Measurements from ENCODE around the gene MVB12B.

The MVB12B gene

GRCh38 chr9:126456441-126457174, 130.0 kb downstream of the MVB12B start:
- no peak for TF ChIP-seq FOXP2 (optimal IDR thresholded peaks at IDR 0.05; ENCODE audit: borderline replicate concordance, extremely low read depth, extremely low read length, insufficient read depth)
- no peak for TF ChIP-seq REST (IDR thresholded peaks at IDR 0.05; ENCODE audit: insufficient read depth in 1 of 2, low read depth in 2 of 2, low read length in 2 of 2)
- no peak for TF ChIP-seq SIN3A (IDR thresholded peaks at IDR 0.05; ENCODE audit: borderline replicate concordance, insufficient read depth, low read length)
- no peak for TF ChIP-seq POLR2AphosphoS5 (IDR thresholded peaks at IDR 0.05; ENCODE audit: low read depth, low read length)
- no peak for TF ChIP-seq TAF1 (IDR thresholded peaks at IDR 0.05; ENCODE audit: borderline replicate concordance, insufficient read depth, low read length)

- TF ChIP-seq FOXP2 (optimal IDR thresholded peaks at IDR 0.05; ENCODE audit: borderline replicate concordance, extremely low read depth, extremely low read length, insufficient read depth) (no peak), TAF1 (IDR thresholded peaks at IDR 0.05; ENCODE audit: borderline replicate concordance, insufficient read depth, low read length) (no peak), REST (IDR thresholded peaks at IDR 0.05; ENCODE audit: insufficient read depth in 1 of 2, low read depth in 2 of 2, low read length in 2 of 2) (no peak), SIN3A (IDR thresholded peaks at IDR 0.05; ENCODE audit: borderline replicate concordance, insufficient read depth, low read length) (no peak), POLR2AphosphoS5 (IDR thresholded peaks at IDR 0.05; ENCODE audit: low read depth, low read length) (no peak)
These were observed 130.5 kb downstream of the MVB12B start for GRCh38 chr9:126457175-126457547.

- no peak for TF ChIP-seq TAF1 (IDR thresholded peaks at IDR 0.05; ENCODE audit: borderline replicate concordance, insufficient read depth, low read length)
- TF ChIP-seq POLR2AphosphoS5 (IDR thresholded peaks at IDR 0.05; ENCODE audit: low read depth, low read length) = no peak
- TF ChIP-seq REST (IDR thresholded peaks at IDR 0.05; ENCODE audit: insufficient read depth in 1 of 2, low read depth in 2 of 2, low read length in 2 of 2) = no peak
- TF ChIP-seq FOXP2 (optimal IDR thresholded peaks at IDR 0.05; ENCODE audit: borderline replicate concordance, extremely low read depth, extremely low read length, insufficient read depth) = no peak
- no peak for TF ChIP-seq SIN3A (IDR thresholded peaks at IDR 0.05; ENCODE audit: borderline replicate concordance, insufficient read depth, low read length)
These were observed 131.3 kb downstream of the MVB12B start for GRCh38 chr9:126457890-126458289.

GRCh38 chr9:126459126-126459525, 132.5 kb downstream of the MVB12B start:
- no peak for TF ChIP-seq FOXP2 (optimal IDR thresholded peaks at IDR 0.05; ENCODE audit: borderline replicate concordance, extremely low read depth, extremely low read length, insufficient read depth)
- no peak for TF ChIP-seq TAF1 (IDR thresholded peaks at IDR 0.05; ENCODE audit: borderline replicate concordance, insufficient read depth, low read length)
- TF ChIP-seq SIN3A (IDR thresholded peaks at IDR 0.05; ENCODE audit: borderline replicate concordance, insufficient read depth, low read length) = no peak
- no peak for TF ChIP-seq POLR2AphosphoS5 (IDR thresholded peaks at IDR 0.05; ENCODE audit: low read depth, low read length)
- TF ChIP-seq REST (IDR thresholded peaks at IDR 0.05; ENCODE audit: insufficient read depth in 1 of 2, low read depth in 2 of 2, low read length in 2 of 2) = no peak

Measured in PFSK-1 (cell line).